HepG2 (cell line): ENCODE measurements around the gene TNRC18. TPM values are rescaled to one million over a fixed set of nuclear protein-coding genes. Genes with fewer than 3 reads are reported as not detected.

Source experiments
- ATF7-NPFF ChIP-seq: sonication (generic); formaldehyde crosslinking; IDR thresholded peaks from 2 replicates; pipeline ENCODE4 v1.8.1; 2023; ENCODE audit warnings: mild to moderate bottlenecking, low read depth, missing genetic modification reagents, moderate library complexity
- BATF2 ChIP-seq: sonication (generic); formaldehyde crosslinking; IDR thresholded peaks from 2 replicates; pipeline ENCODE4 v1.8.0; 2022; ENCODE audit warnings: mild to moderate bottlenecking, missing genetic modification reagents, moderate library complexity
- CC2D1A ChIP-seq: sonication (generic); formaldehyde crosslinking; IDR thresholded peaks from 2 replicates; pipeline ENCODE4 v1.8.1; 2023; ENCODE audit warnings: mild to moderate bottlenecking, missing genetic modification reagents
- DR1 ChIP-seq: sonication (generic); formaldehyde crosslinking; IDR thresholded peaks from 2 replicates; pipeline ENCODE4 v1.8.0; 2021; ENCODE audit warnings: mild to moderate bottlenecking, missing genetic modification reagents, inconsistent platforms
- GRHL1 ChIP-seq: sonication (generic); formaldehyde crosslinking; conservative IDR thresholded peaks from 2 replicates; pipeline ENCODE4 v1.8.0; 2022; ENCODE audit warnings: missing genetic modification reagents
- HMGA1 ChIP-seq: sonication (generic); formaldehyde crosslinking; conservative IDR thresholded peaks from 2 replicates; pipeline ENCODE4 v1.4.0; 2020; ENCODE audit warnings: missing genetic modification reagents
- HNF4A ChIP-seq: sonication (generic); formaldehyde crosslinking; IDR thresholded peaks from 2 replicates; pipeline ENCODE4 v1.4.0; 2020; ENCODE audit warnings: missing genetic modification reagents
- MED8 ChIP-seq: sonication (generic); formaldehyde crosslinking; IDR thresholded peaks from 2 replicates; pipeline ENCODE4 v1.8.1; 2023; ENCODE audit warnings: mild to moderate bottlenecking, missing genetic modification reagents; ENCODE audit not compliant: insufficient replicate concordance
- MTA1 ChIP-seq: sonication (generic); formaldehyde crosslinking; IDR thresholded peaks from 2 replicates; pipeline ENCODE4 v1.4.0; 2020; ENCODE audit warnings: missing genetic modification reagents, mild to moderate bottlenecking, borderline replicate concordance
- PAF1 ChIP-seq: IDR thresholded peaks from 2 replicates; pipeline ENCODE4 v1.6.1; 2016; ENCODE audit warnings: missing genetic modification reagents, missing compliant biosample characterization
- PTBP1 ChIP-seq: fragments of 200-400 bp; formaldehyde crosslinking; IDR thresholded peaks from 2 replicates; pipeline ENCODE4 v1.6.1; 2018; ENCODE audit warnings: low read length, low read depth; ENCODE audit not compliant: poor library complexity, severe bottlenecking
- SPEN ChIP-seq: sonication (generic); formaldehyde crosslinking; IDR thresholded peaks from 2 replicates; pipeline ENCODE4 v1.5.1; 2020; ENCODE audit warnings: low read depth, mild to moderate bottlenecking, missing genetic modification reagents
- TCF7L2 ChIP-seq: IDR thresholded peaks from 2 replicates; pipeline ENCODE4 v1.6.1; 2011; ENCODE audit warnings: mild to moderate bottlenecking, low read depth, low read length, moderate library complexity
- TEF ChIP-seq: sonication (generic); formaldehyde crosslinking; IDR thresholded peaks from 2 replicates; pipeline ENCODE4 v1.5.0; 2020; ENCODE audit warnings: missing genetic modification reagents
- ZNF34 ChIP-seq: sonication (generic); formaldehyde crosslinking; IDR thresholded peaks from 2 replicates; pipeline ENCODE4 v1.4.0; 2020; ENCODE audit warnings: mild to moderate bottlenecking, missing genetic modification reagents, borderline replicate concordance
- ZNF501 ChIP-seq: sonication (generic); formaldehyde crosslinking; IDR thresholded peaks from 2 replicates; pipeline ENCODE4 v1.5.1; 2020; ENCODE audit warnings: mild to moderate bottlenecking, moderate library complexity, missing genetic modification reagents
- ZNF564 ChIP-seq: sonication (generic); formaldehyde crosslinking; IDR thresholded peaks from 2 replicates; pipeline ENCODE4 v1.8.1; 2023; ENCODE audit warnings: mild to moderate bottlenecking, missing genetic modification reagents
- polyA plus RNA-seq, 8 experiments: library from polyadenylated mRNA; depleted of rRNA in 3 of 8; stranded (reverse) in 7 of 8; unstranded in 1 of 8; fragments of >200 nt; fragmentation: Illumina TruSeq in 4 of 8; extraction: Trizol in 4 of 8; gene quantifications; 2 replicates each; pipeline versions ENCODE4 v1.2.1 to v1.2.3, GENCODE V29; 2011 to 2016; ENCODE audit warnings: low read depth in 4 of 8, missing spikeins in 1 of 8, mixed read lengths in 1 of 8; ENCODE audit not compliant: insufficient read depth in 1 of 8
- total RNA-seq, 5 experiments: library from RNA; depleted of rRNA; stranded (reverse); fragments of >200 nt; fragmentation: Illumina TruSeq; extraction: Trizol; gene quantifications; 2 replicates each; pipeline ENCODE4 v1.2.3, GENCODE V29; 2016; ENCODE audit warnings: low read depth in 1 of 5
- TF ChIP-seq, protein P1 (sequence below): sonication (generic); formaldehyde crosslinking; IDR thresholded peaks from 2 replicates; pipeline ENCODE4 v1.5.0; 2020; ENCODE audit warnings: mild to moderate bottlenecking, missing genetic modification reagents, borderline replicate concordance
- TF ChIP-seq, protein P2 (sequence below): sonication (generic); formaldehyde crosslinking; IDR thresholded peaks from 2 replicates; pipeline ENCODE4 v1.4.0; 2020; ENCODE audit warnings: missing genetic modification reagents

Gene TNRC18
- total and polyA plus RNA-seq, 2 of the 13 experiments (the other 11 are each of a cell fraction or from before 2014, with no cell fraction given): 11.7 to 17.4 TPM

DNA sequence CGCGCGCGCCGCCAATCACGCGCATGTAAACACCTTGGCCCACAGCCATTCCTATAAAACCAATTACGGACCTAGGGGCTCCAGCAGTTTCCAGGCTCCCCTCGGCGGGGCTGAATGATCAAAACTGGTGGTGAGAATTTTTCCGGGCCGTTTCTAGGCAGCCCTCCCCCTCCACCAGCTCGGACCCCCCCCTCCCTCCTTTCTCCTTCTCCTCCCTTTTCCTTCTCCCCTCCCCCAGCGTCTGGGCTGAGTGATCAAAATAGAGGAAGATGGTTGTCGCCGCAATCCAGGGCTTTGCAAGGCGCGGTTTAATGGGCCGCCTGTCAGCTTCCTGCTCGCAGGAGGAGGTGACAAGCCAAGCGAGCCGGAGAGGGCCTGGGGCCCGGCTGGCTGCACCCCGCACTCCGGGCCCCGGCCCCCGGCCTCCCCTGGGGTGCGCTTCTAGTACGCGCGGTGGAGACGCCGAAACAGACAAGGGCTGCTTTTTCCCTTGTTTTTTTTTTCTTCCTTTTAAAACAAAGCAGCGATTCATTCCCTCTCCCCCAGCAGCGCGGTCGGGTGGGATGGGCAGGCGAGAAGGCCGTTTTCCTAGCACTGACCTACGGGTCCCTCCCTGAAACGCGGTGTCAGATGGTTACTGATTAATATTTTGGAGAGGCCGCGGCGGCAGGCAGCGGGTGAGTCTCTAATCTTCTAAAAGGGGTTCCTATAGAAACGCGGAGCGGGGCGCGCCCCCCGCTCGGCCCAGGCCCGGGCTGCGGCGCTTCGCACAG is 528 bp upstream of the TNRC18 start (continued):
- TF ChIP-seq, protein P1, sequence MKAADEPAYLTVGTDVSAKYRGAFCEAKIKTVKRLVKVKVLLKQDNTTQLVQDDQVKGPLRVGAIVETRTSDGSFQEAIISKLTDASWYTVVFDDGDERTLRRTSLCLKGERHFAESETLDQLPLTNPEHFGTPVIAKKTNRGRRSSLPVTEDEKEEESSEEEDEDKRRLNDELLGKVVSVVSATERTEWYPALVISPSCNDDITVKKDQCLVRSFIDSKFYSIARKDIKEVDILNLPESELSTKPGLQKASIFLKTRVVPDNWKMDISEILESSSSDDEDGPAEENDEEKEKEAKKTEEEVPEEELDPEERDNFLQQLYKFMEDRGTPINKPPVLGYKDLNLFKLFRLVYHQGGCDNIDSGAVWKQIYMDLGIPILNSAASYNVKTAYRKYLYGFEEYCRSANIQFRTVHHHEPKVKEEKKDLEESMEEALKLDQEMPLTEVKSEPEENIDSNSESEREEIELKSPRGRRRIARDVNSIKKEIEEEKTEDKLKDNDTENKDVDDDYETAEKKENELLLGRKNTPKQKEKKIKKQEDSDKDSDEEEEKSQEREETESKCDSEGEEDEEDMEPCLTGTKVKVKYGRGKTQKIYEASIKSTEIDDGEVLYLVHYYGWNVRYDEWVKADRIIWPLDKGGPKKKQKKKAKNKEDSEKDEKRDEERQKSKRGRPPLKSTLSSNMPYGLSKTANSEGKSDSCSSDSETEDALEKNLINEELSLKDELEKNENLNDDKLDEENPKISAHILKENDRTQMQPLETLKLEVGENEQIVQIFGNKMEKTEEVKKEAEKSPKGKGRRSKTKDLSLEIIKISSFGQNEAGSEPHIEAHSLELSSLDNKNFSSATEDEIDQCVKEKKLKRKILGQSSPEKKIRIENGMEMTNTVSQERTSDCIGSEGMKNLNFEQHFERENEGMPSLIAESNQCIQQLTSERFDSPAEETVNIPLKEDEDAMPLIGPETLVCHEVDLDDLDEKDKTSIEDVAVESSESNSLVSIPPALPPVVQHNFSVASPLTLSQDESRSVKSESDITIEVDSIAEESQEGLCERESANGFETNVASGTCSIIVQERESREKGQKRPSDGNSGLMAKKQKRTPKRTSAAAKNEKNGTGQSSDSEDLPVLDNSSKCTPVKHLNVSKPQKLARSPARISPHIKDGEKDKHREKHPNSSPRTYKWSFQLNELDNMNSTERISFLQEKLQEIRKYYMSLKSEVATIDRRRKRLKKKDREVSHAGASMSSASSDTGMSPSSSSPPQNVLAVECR (CRISPR knock-in tag): peak; percentile 54; the same call in 1 of the 2 replicates
- TF ChIP-seq CC2D1A (CRISPR knock-in tag): no peak
- peak; percentile 1 for TF ChIP-seq MED8 (CRISPR knock-in tag)
- TF ChIP-seq ATF7-NPFF (CRISPR knock-in tag): no peak
- TF ChIP-seq SPEN (CRISPR knock-in tag): no peak; the same call in 1 of the 2 replicates
- no peak for TF ChIP-seq HMGA1
- peak; percentile 99 for TF ChIP-seq PTBP1
- 0 out of 2 replicates have a peak, but pooled peaks have one; percentile 18 for TF ChIP-seq ZNF501 (CRISPR knock-in tag)
- TF ChIP-seq BATF2 (CRISPR knock-in tag): no peak
- TF ChIP-seq DR1 (CRISPR knock-in tag): peak; percentile 72; the same call in 1 of the 2 replicates
- no peak for TF ChIP-seq ZNF34 (CRISPR knock-in tag)
- no peak for TF ChIP-seq MTA1 (CRISPR knock-in tag)
- no peak for TF ChIP-seq TCF7L2
- no peak; the same call in 1 of the 2 replicates for TF ChIP-seq PAF1 (CRISPR knock-in tag)
- TF ChIP-seq GRHL1 (CRISPR knock-in tag): no peak
- TF ChIP-seq, protein P2, sequence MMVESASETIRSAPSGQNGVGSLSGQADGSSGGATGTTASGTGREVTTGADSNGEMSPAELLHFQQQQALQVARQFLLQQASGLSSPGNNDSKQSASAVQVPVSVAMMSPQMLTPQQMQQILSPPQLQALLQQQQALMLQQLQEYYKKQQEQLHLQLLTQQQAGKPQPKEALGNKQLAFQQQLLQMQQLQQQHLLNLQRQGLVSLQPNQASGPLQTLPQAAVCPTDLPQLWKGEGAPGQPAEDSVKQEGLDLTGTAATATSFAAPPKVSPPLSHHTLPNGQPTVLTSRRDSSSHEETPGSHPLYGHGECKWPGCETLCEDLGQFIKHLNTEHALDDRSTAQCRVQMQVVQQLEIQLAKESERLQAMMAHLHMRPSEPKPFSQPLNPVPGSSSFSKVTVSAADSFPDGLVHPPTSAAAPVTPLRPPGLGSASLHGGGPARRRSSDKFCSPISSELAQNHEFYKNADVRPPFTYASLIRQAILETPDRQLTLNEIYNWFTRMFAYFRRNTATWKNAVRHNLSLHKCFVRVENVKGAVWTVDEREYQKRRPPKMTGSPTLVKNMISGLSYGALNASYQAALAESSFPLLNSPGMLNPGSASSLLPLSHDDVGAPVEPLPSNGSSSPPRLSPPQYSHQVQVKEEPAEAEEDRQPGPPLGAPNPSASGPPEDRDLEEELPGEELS (CRISPR knock-in tag): peak; percentile 59
- no peak for TF ChIP-seq ZNF564 (CRISPR knock-in tag)
- TF ChIP-seq TEF (CRISPR knock-in tag): no peak
- TF ChIP-seq HNF4A (CRISPR knock-in tag): peak; percentile 15; the same call in 1 of the 2 replicates
